PFSK-1 (cell line): Measurements from ENCODE around the gene SLC7A1.

Experiments
- FOXP2 ChIP-seq: optimal IDR thresholded peaks from 2 replicates; pipeline ENCODE3; 2011; ENCODE audit warnings: borderline replicate concordance, control low read depth, inconsistent platforms; ENCODE audit not compliant: insufficient read depth; ENCODE audit errors: extremely low read length, extremely low read depth
- POLR2AphosphoS5 ChIP-seq: IDR thresholded peaks from 2 replicates; pipeline ENCODE4 v1.6.1; 2012; ENCODE audit warnings: low read depth, mild to moderate bottlenecking, control low read depth, low read length, moderate library complexity
- REST ChIP-seq, 2 experiments: IDR thresholded peaks; 2 replicates each; pipeline versions ENCODE4 v1.6.1 to v1.8.0; 2011 to 2012; ENCODE audit warnings: low read depth in 2 of 2, low read length in 2 of 2, control low read depth in 1 of 2, inconsistent platforms in 1 of 2, mild to moderate bottlenecking in 1 of 2, moderate library complexity in 1 of 2; ENCODE audit not compliant: insufficient read depth in 1 of 2
- SIN3A ChIP-seq: IDR thresholded peaks from 2 replicates; pipeline ENCODE4 v1.6.1; 2012; ENCODE audit warnings: mild to moderate bottlenecking, low read length, moderate library complexity, borderline replicate concordance; ENCODE audit not compliant: insufficient read depth
- TAF1 ChIP-seq: IDR thresholded peaks from 2 replicates; pipeline ENCODE4 v1.6.1; 2012; ENCODE audit warnings: low read length, control low read depth, borderline replicate concordance; ENCODE audit not compliant: insufficient read depth

SLC7A1 gene

GRCh38 chr13:29573190-29573589 is 22.3 kb downstream of the SLC7A1 start:
- TF ChIP-seq TAF1, result no peak
- no peak for TF ChIP-seq REST (IDR thresholded peaks at IDR 0.05; ENCODE audit: insufficient read depth in 1 of 2, low read depth in 2 of 2, low read length in 2 of 2)
- TF ChIP-seq FOXP2, result no peak
- no peak for TF ChIP-seq SIN3A
- TF ChIP-seq POLR2AphosphoS5, result no peak

GRCh38 chr13:29572575-29572974 is 22.9 kb downstream of the SLC7A1 start:
- TF ChIP-seq REST (IDR thresholded peaks at IDR 0.05; ENCODE audit: insufficient read depth in 1 of 2, low read depth in 2 of 2, low read length in 2 of 2), result no peak
- TF ChIP-seq POLR2AphosphoS5, result no peak
- no peak for TF ChIP-seq TAF1
- TF ChIP-seq FOXP2, result no peak
- no peak for TF ChIP-seq SIN3A

GRCh38 chr13:29571876-29572570 is 23.5 kb downstream of the SLC7A1 start:
- TF ChIP-seq POLR2AphosphoS5 (no peak), REST (IDR thresholded peaks at IDR 0.05; ENCODE audit: insufficient read depth in 1 of 2, low read depth in 2 of 2, low read length in 2 of 2) (no peak), FOXP2 (no peak), TAF1 (no peak), SIN3A (no peak)

- TF ChIP-seq REST (IDR thresholded peaks at IDR 0.05; ENCODE audit: insufficient read depth in 1 of 2, low read depth in 2 of 2, low read length in 2 of 2) (no peak), POLR2AphosphoS5 (no peak), SIN3A (no peak), TAF1 (no peak), FOXP2 (no peak)
Observed at GRCh38 chr13:29570051-29570654, 25.3 kb downstream of the SLC7A1 start.
